ENCODE results near the gene ISCU. TPM values are rescaled to one million over a fixed set of nuclear protein-coding genes. Genes with fewer than 3 reads are reported as not detected.

ISCU gene
- total RNA-seq, 1 donor, result 184 TPM

- H3K27me3 ChIP-seq (ENCODE audit: insufficient read depth, low read length), result no peaks in the 10 kb centered on the region
- peaks cover 8% of the 10 kb centered on the region for H3K79me2 ChIP-seq (ENCODE audit: insufficient read depth, low read length)
- H3K9me3 ChIP-seq (ENCODE audit: low read depth, low read length), result no peaks in the 10 kb centered on the region
- H3K27ac ChIP-seq (ENCODE audit: low read depth, low read length), result no peak overlapping the region
- peaks cover 10% of the 10 kb centered on the region for H4K20me1 ChIP-seq (ENCODE audit: insufficient read depth, low read length)
- H3K4me2 ChIP-seq (ENCODE audit: insufficient read depth, low read length), result no peak overlapping the region
- no peak overlapping the region for H3K4me3 ChIP-seq (ENCODE audit: insufficient read depth, low read length)
- no peaks in the 10 kb centered on the region for H3K4me1 ChIP-seq (ENCODE audit: insufficient read depth, low read length)
- H3K36me3 ChIP-seq (ENCODE audit: insufficient read depth, low read length), result peaks cover 68% of the 10 kb centered on the region
- H2AFZ ChIP-seq (ENCODE audit: low read length), result no peak overlapping the region
- DNase-seq (ENCODE audit: insufficient read length, low spot score, missing footprints), result no peak
- TF ChIP-seq, protein P1, sequence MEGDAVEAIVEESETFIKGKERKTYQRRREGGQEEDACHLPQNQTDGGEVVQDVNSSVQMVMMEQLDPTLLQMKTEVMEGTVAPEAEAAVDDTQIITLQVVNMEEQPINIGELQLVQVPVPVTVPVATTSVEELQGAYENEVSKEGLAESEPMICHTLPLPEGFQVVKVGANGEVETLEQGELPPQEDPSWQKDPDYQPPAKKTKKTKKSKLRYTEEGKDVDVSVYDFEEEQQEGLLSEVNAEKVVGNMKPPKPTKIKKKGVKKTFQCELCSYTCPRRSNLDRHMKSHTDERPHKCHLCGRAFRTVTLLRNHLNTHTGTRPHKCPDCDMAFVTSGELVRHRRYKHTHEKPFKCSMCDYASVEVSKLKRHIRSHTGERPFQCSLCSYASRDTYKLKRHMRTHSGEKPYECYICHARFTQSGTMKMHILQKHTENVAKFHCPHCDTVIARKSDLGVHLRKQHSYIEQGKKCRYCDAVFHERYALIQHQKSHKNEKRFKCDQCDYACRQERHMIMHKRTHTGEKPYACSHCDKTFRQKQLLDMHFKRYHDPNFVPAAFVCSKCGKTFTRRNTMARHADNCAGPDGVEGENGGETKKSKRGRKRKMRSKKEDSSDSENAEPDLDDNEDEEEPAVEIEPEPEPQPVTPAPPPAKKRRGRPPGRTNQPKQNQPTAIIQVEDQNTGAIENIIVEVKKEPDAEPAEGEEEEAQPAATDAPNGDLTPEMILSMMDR (IDR thresholded peaks at IDR 0.05; ENCODE audit: extremely low read depth, low read depth, low read length), result no peak
These were observed 30.2 kb upstream of the ISCU start for GRCh38 chr12:108531929-108532848.

GRCh38 chr12:108538146-108538545 is 24.2 kb upstream of the ISCU start:
- H3K36me3 ChIP-seq (ENCODE audit: insufficient read depth, low read length), result peaks cover 49% of the 10 kb centered on the region
- H3K4me1 ChIP-seq (ENCODE audit: insufficient read depth, low read length), result no peaks in the 10 kb centered on the region
- no peak overlapping the region for H2AFZ ChIP-seq (ENCODE audit: low read length)
- H4K20me1 ChIP-seq (ENCODE audit: insufficient read depth, low read length), result no peaks in the 10 kb centered on the region
- H3K4me2 ChIP-seq (ENCODE audit: insufficient read depth, low read length), result no peak overlapping the region
- H3K27ac ChIP-seq (ENCODE audit: low read depth, low read length), result no peak overlapping the region
- TF ChIP-seq, protein P1 (IDR thresholded peaks at IDR 0.05; ENCODE audit: extremely low read depth, low read depth, low read length), result no peak
- H3K9me3 ChIP-seq (ENCODE audit: low read depth, low read length), result no peaks in the 10 kb centered on the region
- H3K27me3 ChIP-seq (ENCODE audit: insufficient read depth, low read length), result no peaks in the 10 kb centered on the region
- H3K79me2 ChIP-seq (ENCODE audit: insufficient read depth, low read length), result peaks cover 51% of the 10 kb centered on the region
- DNase-seq (ENCODE audit: insufficient read length, low spot score, missing footprints), result no peak
- no peak overlapping the region for H3K4me3 ChIP-seq (ENCODE audit: insufficient read depth, low read length)

DNA sequence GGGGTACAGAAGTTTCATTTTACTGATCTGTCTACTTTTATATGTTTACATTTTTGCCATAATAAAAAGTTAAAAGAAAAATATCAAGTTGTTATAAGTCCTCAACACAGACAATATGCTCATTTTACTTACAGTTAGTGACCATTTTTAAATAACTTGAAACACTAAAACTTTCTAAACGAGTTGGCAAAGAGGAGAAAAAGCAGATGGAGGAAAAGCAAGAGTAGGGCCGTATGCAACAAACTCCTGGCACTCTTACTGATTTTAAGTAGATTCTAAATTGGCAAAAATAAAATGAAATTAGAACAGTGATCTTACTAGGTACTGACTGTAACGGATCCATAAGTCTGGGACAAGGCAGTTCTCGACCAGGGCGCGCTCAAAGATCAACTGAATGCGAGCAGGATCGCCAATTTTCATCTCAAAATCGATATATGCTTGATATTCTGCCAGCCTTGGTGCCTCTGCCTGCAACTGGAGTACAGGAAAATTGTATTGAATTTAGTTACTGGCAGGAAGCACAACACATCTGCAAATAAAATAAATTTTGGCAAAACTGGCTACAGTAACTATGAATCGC is 23.7 kb upstream of the ISCU start:
- no peak for DNase-seq (ENCODE audit: insufficient read length, low spot score, missing footprints)
- TF ChIP-seq, protein P1 (IDR thresholded peaks at IDR 0.05; ENCODE audit: extremely low read depth, low read depth, low read length), result no peak
- Histone ChIP-seq H2AFZ (ENCODE audit: low read length) (no peak overlapping the region), H3K4me2 (ENCODE audit: insufficient read depth, low read length) (no peak overlapping the region), H3K79me2 (ENCODE audit: insufficient read depth, low read length) (peaks cover 57% of the 10 kb centered on the region), H3K27ac (ENCODE audit: low read depth, low read length) (no peak overlapping the region), H3K4me3 (ENCODE audit: insufficient read depth, low read length) (no peak overlapping the region), H3K9me3 (ENCODE audit: low read depth, low read length) (no peaks in the 10 kb centered on the region), H4K20me1 (ENCODE audit: insufficient read depth, low read length) (no peaks in the 10 kb centered on the region), H3K4me1 (ENCODE audit: insufficient read depth, low read length) (no peaks in the 10 kb centered on the region), H3K36me3 (ENCODE audit: insufficient read depth, low read length) (peaks cover 55% of the 10 kb centered on the region), H3K27me3 (ENCODE audit: insufficient read depth, low read length) (no peaks in the 10 kb centered on the region)

GRCh38 chr12:108542320-108542719 is 20.1 kb upstream of the ISCU start:
- Histone ChIP-seq H3K4me3 (ENCODE audit: insufficient read depth, low read length) (no peak overlapping the region), H4K20me1 (ENCODE audit: insufficient read depth, low read length) (peaks cover 4% of the 10 kb centered on the region), H3K36me3 (ENCODE audit: insufficient read depth, low read length) (peaks cover 54% of the 10 kb centered on the region), H3K79me2 (ENCODE audit: insufficient read depth, low read length) (peaks cover 67% of the 10 kb centered on the region), H3K27me3 (ENCODE audit: insufficient read depth, low read length) (no peaks in the 10 kb centered on the region), H3K4me2 (ENCODE audit: insufficient read depth, low read length) (no peak overlapping the region), H2AFZ (ENCODE audit: low read length) (no peak overlapping the region), H3K9me3 (ENCODE audit: low read depth, low read length) (no peaks in the 10 kb centered on the region), H3K4me1 (ENCODE audit: insufficient read depth, low read length) (no peaks in the 10 kb centered on the region), H3K27ac (ENCODE audit: low read depth, low read length) (no peak overlapping the region)
- TF ChIP-seq, protein P1 (IDR thresholded peaks at IDR 0.05; ENCODE audit: extremely low read depth, low read depth, low read length), result no peak
- no peak for DNase-seq (ENCODE audit: insufficient read length, low spot score, missing footprints)

Measured in osteoblast (primary cell).